AG08395 (cell line): Measurements from ENCODE around the gene JPH3.

Source experiments
- DNase-seq: peaks from one replicate; pipeline ENCODE4 v3.0.0; 2012; ENCODE audit warnings: mixed read lengths, low spot score

Gene JPH3

DNA sequence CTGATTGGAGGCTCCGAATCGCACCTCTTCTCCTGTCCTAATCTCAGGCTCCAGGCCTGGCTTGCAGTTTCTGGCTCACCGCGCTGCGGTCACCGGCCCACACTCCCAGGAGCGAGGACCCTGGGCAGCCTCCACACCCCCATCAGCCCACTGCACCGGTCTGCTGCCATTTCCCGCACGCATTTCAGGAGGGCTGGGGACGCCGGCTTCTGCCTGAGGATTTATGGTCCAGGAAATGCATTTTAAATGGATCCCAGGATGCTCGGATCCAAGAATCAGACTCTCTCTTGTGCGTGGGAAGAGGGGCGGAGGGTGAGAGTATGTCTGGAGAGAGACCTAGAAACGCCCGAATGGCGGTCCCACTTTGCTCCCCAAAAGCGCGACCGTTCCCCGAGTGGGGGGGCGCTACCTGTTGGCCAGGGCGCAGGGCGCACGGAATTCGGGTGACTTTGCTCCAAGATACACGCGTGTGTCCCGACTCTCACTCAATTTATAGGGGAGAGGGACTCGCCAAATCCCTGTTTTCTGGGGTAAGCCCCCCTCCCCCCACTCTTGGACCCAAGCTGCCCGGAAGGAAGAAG lies 817 bp upstream of the JPH3 start:
- DNase-seq: no peak

DNA sequence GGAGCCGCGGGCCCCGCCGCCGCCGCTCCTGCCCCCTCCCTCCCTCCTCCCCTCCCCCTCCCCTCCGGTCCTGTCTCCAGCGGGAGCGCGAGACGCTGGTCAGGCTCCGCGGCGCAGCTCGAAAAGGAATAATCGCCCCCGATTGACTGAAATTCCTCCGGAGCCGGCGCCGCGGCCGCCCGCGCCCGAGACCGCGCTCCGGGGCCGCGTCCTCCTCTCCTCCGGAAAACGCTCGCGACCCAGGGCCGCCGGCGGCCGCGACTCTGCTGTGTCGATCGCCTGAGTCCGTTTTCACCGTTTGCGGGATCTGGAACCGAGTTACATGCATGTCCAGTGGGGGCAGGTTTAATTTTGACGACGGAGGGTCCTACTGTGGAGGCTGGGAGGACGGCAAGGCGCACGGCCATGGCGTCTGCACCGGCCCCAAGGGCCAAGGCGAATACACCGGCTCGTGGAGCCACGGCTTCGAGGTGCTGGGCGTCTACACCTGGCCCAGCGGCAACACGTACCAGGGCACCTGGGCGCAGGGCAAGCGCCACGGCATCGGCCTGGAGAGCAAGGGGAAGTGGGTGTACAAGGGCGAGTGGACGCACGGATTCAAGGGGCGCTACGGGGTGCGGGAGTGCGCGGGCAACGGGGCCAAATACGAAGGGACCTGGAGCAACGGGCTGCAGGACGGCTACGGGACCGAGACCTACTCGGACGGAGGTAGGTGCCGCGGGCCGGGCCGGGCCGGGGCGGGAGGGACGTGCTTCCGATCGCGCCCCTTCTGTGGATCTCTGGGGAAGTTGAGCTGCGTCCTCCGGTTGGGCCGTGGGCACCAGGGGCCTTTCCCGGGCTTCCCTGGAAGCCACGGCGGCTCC lies 744 bp downstream of the JPH3 start:
- no peak for DNase-seq

DNA sequence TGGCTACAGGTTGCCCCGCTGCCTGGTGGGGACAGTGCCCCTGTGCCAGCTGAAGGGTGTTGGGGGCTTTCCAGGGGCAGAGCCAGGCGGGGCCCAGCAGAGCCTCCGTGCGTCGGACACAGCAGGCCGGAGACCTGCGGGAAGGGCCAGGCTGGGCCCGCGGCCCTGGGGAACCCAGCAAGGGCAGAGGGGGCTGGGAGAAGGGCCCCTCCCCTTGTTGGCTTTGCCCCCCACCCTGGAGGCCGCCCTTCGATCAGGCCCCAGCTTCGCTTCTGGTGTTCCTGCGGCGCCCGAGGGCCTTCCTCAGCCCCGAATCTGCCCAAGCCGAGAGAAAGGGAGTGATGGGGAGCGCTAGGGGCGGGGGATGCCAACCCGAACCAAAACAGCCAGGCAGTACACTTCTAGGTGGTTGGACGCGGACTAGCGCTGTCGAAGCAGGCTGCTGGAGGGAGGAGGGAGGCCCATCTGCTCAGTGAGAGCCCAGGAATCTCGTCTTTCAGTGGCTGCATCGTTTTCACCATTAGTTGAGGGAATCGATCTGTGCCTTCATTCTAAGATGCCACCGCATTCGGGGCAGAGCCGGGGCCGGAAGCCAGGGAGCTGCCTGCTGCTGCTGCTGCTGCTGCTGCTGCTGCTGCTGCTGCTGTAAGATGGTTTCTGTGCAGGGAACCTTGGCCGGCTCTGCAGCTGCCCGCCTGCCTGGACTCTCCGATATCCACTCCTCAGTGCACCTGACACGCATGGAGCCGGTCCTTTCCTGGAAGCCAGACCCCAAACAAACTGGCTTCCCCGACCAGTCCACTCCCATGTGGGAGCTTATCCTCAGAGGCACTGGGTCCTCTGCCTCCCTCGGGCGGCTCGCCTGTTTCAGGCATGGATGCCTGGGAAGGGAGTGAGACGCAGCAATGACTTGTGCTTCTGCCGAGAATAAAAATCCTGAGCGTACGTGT lies 1.7 kb downstream of the JPH3 start:
- DNase-seq: no peak

DNA sequence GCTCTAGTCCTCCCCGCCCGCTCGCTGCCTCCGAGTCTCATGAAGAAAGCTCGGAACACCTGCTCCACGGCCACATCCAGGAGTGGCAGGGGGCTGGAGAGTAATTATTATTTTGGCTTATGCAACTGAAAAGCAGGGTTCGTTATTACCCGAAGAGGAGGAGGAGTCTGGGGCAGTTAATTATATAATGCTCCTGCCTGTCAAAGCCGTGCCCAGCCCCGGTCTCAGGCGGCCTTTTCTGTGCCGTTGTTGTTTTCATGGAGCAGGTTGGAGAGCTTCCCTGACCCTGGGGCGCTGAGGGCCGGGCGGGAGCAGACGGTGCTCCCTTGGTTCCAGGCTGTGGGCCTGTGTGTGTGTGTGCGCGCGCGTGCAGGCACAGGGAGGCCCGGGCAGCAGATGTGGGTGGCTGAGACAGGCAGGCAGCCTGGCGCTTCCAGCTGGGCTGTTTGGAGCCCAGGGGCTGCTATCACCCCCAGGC lies 2.4 kb downstream of the JPH3 start:
- no peak for DNase-seq

DNA sequence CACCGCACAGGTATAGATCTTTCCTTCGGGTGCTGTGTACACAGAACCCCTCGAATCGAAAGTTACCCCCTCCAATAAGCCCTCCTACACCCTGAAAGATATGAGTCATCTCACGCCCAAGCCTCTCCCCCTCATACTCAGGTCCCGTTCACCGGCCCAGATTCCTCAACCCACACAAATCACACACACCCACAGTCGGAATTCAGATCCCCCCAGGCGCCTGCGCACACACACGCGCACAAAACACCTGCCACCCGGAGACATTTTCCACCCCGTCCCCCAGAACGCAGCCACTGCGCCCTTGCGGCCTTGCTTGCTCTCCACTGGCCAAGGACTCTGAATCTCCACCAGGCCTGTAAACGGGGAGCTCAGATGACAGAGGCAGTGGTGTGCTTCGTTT lies 4.9 kb downstream of the JPH3 start:
- no peak for DNase-seq

DNA sequence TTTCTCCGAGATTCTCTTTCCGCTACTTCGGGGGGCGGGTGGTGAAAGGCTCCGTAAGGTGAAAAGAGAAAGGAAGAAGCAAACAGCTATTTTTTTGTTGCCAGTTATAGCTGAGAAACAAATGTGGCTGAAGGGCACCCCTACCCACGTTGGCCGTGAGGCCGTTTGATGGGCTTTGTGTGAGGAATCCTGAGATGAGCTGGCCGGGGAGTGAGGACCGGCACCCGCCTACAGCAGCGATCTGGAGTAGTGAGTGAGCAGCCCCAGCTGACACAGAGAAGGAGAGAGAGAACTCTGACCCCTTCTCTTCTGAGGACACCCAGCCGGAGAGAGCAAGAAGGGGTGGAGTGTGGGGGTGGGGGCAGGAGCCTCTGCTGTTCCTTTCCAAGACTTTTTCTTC lies 5.6 kb downstream of the JPH3 start:
- no peak for DNase-seq

DNA sequence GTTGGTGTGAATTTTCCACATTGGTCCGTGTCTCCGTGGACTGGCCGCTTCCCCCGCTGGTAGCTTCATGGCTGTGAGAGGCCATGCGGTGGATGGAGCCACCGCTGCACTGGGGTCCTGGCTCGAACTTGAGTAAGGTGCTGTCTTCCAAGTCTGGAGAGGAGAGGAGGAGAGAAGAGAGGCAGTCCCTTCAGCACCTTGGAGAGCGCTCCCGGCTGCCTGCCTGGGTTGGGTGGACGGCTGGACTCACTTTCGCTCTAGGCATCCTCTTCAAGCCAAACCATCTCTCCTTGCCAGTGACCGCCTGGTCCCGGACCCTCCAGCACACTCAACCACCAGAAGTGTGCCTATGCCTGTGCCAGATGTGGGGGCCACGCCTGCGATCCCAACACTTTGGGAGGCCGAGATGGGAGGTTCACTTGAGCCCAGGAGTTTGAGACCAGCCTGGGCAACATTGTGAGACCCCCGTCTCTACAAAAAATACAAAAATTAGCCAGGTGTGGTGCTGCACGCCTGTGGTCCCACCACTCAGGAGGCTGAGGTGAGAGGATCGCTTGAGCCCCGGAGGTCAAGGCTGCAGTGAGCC lies 6.2 kb downstream of the JPH3 start:
- peak; percentile 88 for DNase-seq

DNA sequence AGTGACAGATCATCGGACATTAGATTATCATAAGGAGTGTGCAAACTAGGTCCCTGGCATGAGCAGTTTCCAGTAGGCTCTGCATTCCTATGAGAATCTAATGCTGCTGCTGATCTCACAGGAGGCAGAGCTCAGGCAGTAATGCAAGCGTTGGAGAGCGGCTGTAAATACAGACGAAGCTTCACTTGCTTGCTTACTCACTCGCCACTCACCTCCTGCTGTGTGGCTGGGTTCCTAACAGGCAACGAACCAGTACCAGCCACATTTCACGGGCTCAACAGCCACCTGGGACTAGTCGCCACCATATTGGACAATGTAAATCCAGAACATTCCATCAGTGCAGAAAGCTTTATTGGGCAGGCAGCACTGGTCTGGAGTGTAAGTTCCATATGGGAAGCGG lies 7.7 kb downstream of the JPH3 start:
- DNase-seq: no peak

DNA sequence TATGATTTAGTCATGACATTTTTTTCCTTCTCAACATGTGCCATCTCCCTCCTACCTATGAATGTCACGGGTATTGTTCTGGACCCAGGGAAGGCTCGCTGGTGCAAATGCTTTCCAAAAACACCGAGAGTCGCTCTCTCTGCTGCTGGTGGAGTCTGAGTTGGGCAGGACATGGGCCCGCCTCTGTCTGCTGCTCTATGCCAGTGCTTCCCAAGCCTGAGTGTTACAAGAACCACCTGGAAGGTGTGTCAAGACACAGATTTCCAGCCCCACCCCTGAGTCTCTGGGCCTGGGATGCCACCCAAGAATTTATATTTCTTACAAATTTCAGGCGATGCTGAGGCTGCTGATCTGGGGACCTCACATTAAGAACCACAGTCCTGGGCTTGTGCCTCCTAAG lies 9.1 kb downstream of the JPH3 start:
- no peak for DNase-seq

DNA sequence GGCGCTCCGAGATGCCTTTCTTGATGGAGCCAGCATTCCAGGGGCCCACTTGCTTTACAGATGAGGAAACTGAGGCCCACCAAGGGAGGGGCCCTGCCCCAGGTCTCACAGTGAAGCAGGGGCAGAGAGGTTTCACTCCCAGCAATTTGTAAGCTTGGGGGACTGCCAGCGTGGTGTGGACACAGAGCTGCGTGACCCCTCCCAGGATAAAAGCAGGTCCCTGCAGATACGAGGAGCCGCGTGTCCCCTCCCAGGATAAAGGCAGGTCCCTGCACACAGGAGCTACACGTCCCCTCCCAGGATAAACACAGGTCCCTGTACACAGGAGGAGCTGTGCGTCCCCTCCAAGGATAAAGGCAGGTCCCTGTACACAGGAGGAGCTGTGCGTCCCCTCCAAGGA lies 11.7 kb downstream of the JPH3 start:
- no peak for DNase-seq

DNA sequence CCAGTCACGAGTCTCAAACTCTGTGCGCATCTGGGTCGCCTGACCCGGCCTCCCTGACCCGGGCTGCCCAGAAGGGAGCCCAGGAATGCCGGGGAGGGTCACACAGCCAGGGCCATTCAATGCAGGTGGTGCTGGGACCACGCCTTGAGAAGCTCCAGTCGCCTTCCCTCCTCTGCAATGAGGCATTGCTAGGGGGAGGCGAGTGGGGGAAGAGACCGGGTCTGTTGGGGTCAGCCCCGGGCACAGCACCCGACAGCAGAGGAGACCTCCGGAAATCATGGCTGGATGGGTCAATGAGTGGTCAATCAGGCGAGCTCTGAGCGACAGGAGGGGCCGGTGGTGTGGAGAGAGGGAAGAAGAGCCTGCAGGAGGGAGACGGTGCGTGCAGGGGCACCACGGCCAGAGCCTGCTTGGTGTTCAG lies 13.3 kb downstream of the JPH3 start:
- DNase-seq: no peak

DNA sequence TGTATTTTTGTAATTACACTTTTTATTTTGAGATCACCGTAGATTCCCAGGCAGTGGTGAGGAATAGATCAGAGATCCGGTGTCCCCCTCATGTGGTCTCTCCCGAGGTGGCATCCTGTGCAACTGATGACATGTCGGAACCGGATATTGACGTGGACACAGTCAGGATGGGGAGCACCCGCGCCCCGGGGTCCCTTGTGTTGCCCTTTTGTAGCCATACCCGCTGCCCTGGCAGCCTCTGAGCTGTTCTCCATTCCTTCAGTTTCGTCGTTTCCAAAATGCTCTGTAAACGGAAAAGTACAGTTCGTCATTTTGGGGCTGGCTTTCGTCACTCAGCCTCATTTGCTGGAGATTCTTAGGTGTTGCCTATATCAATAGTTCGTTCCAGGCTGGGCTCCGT lies 14.2 kb downstream of the JPH3 start:
- no peak for DNase-seq

DNA sequence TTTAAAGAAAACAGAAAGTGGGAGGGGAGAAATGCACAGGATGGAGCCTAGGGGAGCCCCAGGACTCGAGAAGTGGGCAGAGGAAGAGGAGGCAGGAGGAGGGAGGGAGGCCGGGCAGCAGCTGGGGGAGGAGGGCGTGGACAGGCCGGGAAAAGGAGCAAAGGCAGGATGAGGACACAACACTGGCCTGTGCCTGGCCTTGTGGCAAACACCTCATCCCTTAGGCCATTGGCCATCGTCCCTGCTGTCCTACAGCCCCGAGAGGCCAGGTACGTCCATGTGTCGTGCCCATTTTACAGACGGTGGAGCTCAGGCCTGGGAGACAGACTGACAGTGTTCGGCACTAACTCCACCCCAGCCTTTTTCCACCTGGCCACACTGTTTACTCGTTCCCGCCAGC lies 15.9 kb downstream of the JPH3 start:
- DNase-seq: no peak

DNA sequence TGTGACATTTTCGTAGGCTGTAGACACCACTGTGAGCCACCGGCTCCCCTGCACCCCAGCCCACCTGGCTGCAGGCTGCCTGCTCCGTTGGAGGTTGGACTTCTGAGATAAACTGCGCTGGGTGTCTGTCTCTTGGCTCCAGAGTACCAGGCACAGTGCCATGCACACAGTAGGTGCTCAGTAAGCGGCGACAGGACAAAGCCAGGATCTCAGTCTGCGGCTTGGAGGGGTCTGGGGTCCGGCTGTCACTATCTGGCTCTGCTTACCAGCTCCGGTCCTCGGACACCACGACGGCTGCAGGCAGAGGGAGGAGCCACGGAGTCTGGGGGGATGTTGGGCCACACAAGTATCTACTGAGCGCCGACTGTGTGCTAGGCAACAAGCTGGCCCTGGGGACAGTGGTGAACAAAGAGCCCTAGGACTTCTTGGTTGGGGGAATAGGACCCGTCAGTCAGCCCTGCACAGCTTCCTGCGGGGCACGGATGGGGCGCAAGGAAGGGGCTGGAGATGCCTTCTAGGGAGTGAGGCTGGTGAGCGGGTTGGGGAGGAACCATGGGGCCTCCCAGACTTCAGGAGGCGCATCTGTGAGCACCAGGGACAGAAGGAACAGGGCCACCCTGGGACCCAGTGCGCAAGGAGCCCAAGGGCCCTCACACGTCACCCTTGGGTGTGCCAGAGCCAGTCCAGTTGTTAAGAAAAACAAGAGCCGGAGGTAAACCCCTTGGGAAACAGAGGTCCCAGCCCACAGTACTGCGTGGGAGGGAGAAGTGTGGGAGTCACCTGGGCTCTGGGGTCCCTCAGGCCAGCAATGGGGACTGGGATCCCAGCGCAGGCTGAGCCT lies 17.3 kb downstream of the JPH3 start:
- no peak for DNase-seq

DNA sequence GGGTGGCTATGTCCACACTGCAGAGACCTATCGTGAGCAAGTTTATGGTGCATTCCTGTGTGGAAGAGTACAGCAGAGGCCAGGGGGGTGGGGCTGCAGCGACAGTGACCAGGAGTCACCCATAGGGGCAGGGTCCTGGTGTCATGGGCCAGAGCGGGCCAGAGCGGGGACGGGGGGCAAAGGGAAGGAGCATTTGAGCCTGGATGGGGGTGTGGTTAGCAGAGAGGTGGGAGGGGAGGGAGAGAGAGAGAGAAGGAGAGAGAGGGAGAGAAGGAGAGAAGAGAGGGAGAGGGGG lies 17.8 kb downstream of the JPH3 start:
- no peak for DNase-seq

DNA sequence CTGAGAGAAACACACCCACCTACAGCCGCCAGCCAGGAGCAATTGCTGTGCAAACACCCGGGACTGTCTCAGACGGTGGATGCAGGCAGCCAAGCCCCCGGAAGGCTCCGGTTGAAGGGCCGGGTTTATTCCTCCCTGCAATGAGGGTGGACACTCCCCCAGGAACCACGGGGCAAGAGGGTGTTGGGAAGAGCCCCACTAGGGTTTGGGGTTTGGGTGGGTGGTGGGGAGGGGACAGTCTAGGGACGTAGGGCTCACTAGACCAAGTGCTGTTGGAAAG lies 19.2 kb downstream of the JPH3 start:
- DNase-seq: no peak

DNA sequence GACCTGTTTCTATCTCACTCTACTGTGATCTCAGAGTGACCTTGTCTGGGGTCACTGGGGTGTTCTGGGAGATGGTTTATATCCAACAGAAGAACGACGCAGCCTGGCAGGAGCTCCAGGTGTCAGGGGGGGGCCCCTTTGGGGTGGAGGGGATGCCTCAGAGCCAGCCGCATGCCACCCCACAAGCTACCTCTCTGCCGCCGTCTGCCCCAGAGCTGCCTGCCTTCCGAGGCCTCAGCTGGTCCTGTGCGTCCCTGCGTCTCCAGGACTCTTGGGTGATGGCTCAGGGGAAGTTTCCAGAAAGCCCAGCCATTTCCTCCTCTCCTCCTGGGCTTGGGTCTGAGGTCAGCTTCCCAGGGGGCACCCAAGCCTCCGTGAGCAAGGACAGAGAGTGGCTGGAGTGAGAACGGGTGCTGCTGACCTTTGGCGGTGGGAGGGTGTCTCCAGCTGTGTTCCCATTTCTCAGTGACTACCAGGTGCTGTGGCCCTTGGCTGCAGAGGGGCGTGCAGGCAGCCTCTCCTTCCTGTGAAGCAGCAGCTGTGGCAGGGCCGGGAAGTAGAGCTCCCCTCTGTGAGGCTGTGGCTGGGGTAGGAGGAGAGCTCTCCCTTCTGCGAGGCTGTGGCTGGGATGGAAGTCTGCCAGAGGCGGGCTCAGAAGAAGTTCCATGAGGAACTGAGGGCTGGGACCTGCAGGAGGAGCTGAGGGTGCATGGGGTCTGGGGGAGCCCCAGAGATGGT lies 19.8 kb downstream of the JPH3 start:
- DNase-seq: no peak

DNA sequence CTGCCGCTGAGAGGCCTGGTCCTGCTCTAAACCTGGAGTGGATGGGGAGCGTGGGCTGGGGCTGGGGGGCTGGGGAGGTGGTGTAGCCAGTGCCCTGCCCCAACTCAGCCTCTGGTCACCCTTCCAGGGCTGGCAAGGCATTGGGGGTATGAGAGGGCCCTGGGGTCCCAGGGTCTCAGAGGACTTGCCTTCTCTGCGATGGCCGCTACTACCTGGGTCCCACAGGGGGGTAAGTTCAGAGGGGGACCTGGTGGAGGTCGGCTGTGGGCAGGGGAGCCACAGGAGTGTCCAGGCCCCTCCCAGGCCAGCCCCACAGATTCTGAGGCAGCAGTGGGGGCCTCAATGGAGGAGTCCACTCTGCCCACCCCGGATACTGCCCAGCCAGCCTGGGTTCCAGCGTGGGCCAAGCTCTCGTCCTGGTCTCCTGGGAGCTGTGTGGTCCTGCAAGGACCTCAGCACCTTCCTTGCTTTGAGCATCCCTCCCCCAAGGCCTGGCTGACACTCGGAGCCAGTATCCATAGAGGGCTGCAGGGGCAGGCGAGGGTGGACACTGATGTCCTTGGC lies 20.5 kb downstream of the JPH3 start:
- no peak for DNase-seq

DNA sequence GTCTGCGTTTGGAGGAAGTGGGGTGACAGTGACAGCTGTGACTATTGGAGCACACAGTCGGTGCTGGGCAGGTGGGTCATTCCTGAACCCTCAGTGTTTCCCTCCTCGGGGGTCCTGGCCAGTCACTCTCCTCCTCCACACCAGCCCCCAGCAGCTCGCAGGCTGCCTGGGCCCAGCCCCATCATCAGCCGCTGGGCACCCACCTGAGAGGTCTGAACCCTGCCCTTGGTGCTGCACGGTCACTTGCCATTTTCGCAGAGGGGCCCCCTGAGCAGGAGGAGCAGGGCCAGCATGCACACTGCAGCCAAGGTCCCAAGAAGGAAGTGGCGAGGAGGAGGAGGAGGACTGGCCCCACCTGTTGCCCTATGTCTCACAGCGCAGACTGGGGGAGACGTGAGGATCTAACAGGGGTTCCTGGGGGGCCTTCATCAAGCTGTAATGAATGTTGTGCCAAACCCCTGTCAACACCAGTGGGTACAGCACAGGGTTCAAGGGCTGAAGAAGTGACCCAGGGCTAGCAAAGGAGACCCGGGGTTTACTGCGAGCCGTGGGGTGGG lies 23.0 kb downstream of the JPH3 start:
- DNase-seq: no peak

DNA sequence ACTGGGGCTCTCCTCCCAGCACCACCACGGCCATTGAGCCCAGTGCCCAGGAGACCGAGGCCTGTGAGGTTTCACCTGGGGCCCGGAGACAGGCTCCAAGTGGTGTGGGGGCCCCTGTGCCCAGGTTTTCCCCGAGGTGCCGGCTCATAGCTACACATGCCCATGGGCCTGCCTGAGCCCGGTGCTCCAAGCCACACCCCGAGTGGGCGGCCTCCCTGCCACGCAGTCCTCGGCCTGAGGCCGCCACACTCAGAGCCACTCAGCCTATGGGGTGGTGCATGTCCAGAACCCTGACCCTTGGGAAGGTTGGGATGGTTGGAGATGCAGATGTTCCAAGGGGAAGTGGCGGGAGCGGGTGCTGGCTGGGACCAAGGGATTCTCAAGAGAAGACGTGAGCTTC lies 24.1 kb downstream of the JPH3 start:
- DNase-seq: no peak
